CD4-positive, alpha-beta T cell treated with Interleukin-10 for 1 hour (primary cell): ENCODE measurements around the gene HNRNPA2B1.
"Not testable (repeated sequence)": the region's sequence is repeated elsewhere in the genome, so short reads cannot be mapped to it uniquely, and the experiment has no call there.

Source experiments
- DNase-seq: peaks from one replicate; pipeline ENCODE4 v3.0.0-alpha.2; 2020

HNRNPA2B1 gene

GRCh38 chr7:26184281-26185101, 16.1 kb downstream of the HNRNPA2B1 start:
- peak; percentile 49 for DNase-seq

GRCh38 chr7:26183545-26184280, 16.8 kb downstream of the HNRNPA2B1 start:
- DNase-seq, result peak; percentile 46

- DNase-seq, result peak; percentile 47
These were observed 17.8 kb downstream of the HNRNPA2B1 start for GRCh38 chr7:26182706-26183105.

GRCh38 chr7:26182283-26182682, 18.3 kb downstream of the HNRNPA2B1 start:
- DNase-seq, result peak; percentile 52

GRCh38 chr7:26181474-26182227, 18.9 kb downstream of the HNRNPA2B1 start:
- no peak for DNase-seq

- DNase-seq, result no peak
These were observed 19.8 kb downstream of the HNRNPA2B1 start for GRCh38 chr7:26180792-26181198.

GRCh38 chr7:26179826-26180497, 20.6 kb downstream of the HNRNPA2B1 start:
- peak; percentile 37 for DNase-seq

GRCh38 chr7:26179422-26179821, 21.1 kb downstream of the HNRNPA2B1 start:
- no peak for DNase-seq

GRCh38 chr7:26178272-26178960, 22.1 kb downstream of the HNRNPA2B1 start:
- peak; percentile 37 for DNase-seq

- not testable (repeated sequence) for DNase-seq
These were observed 23.3 kb downstream of the HNRNPA2B1 start for GRCh38 chr7:26177269-26177668.

- DNase-seq, result not testable (repeated sequence)
These were observed 23.9 kb downstream of the HNRNPA2B1 start for GRCh38 chr7:26176696-26177095.

GRCh38 chr7:26175903-26176302, 24.6 kb downstream of the HNRNPA2B1 start:
- not testable (repeated sequence) for DNase-seq

GRCh38 chr7:26172048-26172447, 28.5 kb downstream of the HNRNPA2B1 start:
- DNase-seq, result no peak

- DNase-seq, result no peak
These were observed 28.9 kb downstream of the HNRNPA2B1 start for GRCh38 chr7:26171601-26172000.

GRCh38 chr7:26170663-26171062, 29.9 kb downstream of the HNRNPA2B1 start:
- no peak for DNase-seq

- DNase-seq, result no peak
These were observed 31.3 kb downstream of the HNRNPA2B1 start for GRCh38 chr7:26169271-26169670.

- no peak for DNase-seq
These were observed 32.0 kb downstream of the HNRNPA2B1 start for GRCh38 chr7:26168458-26169023.

GRCh38 chr7:26167303-26167934, 33.1 kb downstream of the HNRNPA2B1 start:
- peak; percentile 70 for DNase-seq

- no peak for DNase-seq
These were observed 33.8 kb downstream of the HNRNPA2B1 start for GRCh38 chr7:26166684-26167266.

- DNase-seq, result no peak
These were observed 34.4 kb downstream of the HNRNPA2B1 start for GRCh38 chr7:26165950-26166683.
